ENCODE results near the gene PDLIM3.

PDLIM3 gene

GRCh38 chr4:185534866-185535611, at the start of gene PDLIM3:
TSS of gene PDLIM3 (minus strand) at chr4:185535507. CDS start at chr4:185535434, 73 bp downstream.
- DNase-seq (ENCODE audit: low read depth): no peak
- H3K4me3 ChIP-seq (ENCODE audit: low read depth, low read length): no peak within 1 kb of the TSS
- TF ChIP-seq POLR2A (IDR thresholded peaks at IDR 0.05; ENCODE audit: extremely low read depth, insufficient read length) (no peak), CTCF (IDR thresholded peaks at IDR 0.05; ENCODE audit: low read depth, low read length) (no peak), MYC (IDR thresholded peaks at IDR 0.05; ENCODE audit: low read depth, low read length) (no peak)
- TF ChIP-seq, protein P1, sequence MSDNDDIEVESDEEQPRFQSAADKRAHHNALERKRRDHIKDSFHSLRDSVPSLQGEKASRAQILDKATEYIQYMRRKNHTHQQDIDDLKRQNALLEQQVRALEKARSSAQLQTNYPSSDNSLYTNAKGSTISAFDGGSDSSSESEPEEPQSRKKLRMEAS (IDR thresholded peaks at IDR 0.05; ENCODE audit: low read depth, low read length): no peak

- TF ChIP-seq MYC (IDR thresholded peaks at IDR 0.05; ENCODE audit: low read depth, low read length) (no peak), POLR2A (IDR thresholded peaks at IDR 0.05; ENCODE audit: extremely low read depth, insufficient read length) (no peak), CTCF (IDR thresholded peaks at IDR 0.05; ENCODE audit: low read depth, low read length) (no peak)
- TF ChIP-seq, protein P1 (IDR thresholded peaks at IDR 0.05; ENCODE audit: low read depth, low read length): no peak
- DNase-seq (ENCODE audit: low read depth): no peak
- no peak overlapping the region for H3K4me3 ChIP-seq (ENCODE audit: low read depth, low read length)
Measured at GRCh38 chr4:185583813-185584212, 48.5 kb upstream of the PDLIM3 start.

- no peak overlapping the region for H3K4me3 ChIP-seq (ENCODE audit: low read depth, low read length)
- no peak for DNase-seq (ENCODE audit: low read depth)
- TF ChIP-seq CTCF (IDR thresholded peaks at IDR 0.05; ENCODE audit: low read depth, low read length): no peak
- no peak for TF ChIP-seq POLR2A (IDR thresholded peaks at IDR 0.05; ENCODE audit: extremely low read depth, insufficient read length)
- TF ChIP-seq, protein P1 (IDR thresholded peaks at IDR 0.05; ENCODE audit: low read depth, low read length): no peak
- no peak for TF ChIP-seq MYC (IDR thresholded peaks at IDR 0.05; ENCODE audit: low read depth, low read length)
Measured at GRCh38 chr4:185582651-185583400, 47.5 kb upstream of the PDLIM3 start.

GRCh38 chr4:185580699-185581098, 45.4 kb upstream of the PDLIM3 start:
- H3K4me3 ChIP-seq (ENCODE audit: low read depth, low read length): no peak overlapping the region
- TF ChIP-seq, protein P1 (IDR thresholded peaks at IDR 0.05; ENCODE audit: low read depth, low read length): no peak
- TF ChIP-seq MYC (IDR thresholded peaks at IDR 0.05; ENCODE audit: low read depth, low read length): no peak
- TF ChIP-seq CTCF (IDR thresholded peaks at IDR 0.05; ENCODE audit: low read depth, low read length): no peak
- TF ChIP-seq POLR2A (IDR thresholded peaks at IDR 0.05; ENCODE audit: extremely low read depth, insufficient read length): no peak
- no peak for DNase-seq (ENCODE audit: low read depth)

- no peak for TF ChIP-seq POLR2A (IDR thresholded peaks at IDR 0.05; ENCODE audit: extremely low read depth, insufficient read length)
- no peak for TF ChIP-seq CTCF (IDR thresholded peaks at IDR 0.05; ENCODE audit: low read depth, low read length)
- TF ChIP-seq, protein P1 (IDR thresholded peaks at IDR 0.05; ENCODE audit: low read depth, low read length): no peak
- no peak for TF ChIP-seq MYC (IDR thresholded peaks at IDR 0.05; ENCODE audit: low read depth, low read length)
- H3K4me3 ChIP-seq (ENCODE audit: low read depth, low read length): no peak overlapping the region
- DNase-seq (ENCODE audit: low read depth): no peak
Measured at GRCh38 chr4:185578284-185578683, 43.0 kb upstream of the PDLIM3 start.

Measured in NB4 (cell line).